HepG2 (cell line): ENCODE results near the gene TMEM131. TPM values are rescaled to one million over a fixed set of nuclear protein-coding genes. Genes with fewer than 3 reads are reported as not detected.

Experiments
- ATAC-seq: fragments of 200-7000 bp; cut with Tn5 transposase; 3 replicates; pipeline ENCODE4 v1.9.1; 2020; ENCODE audit warnings: mild to moderate bottlenecking, moderate library complexity
- BruUV-seq: library from RNA; stranded (reverse); fragments of 400-500 nt; replicated peaks from 2 replicates; lab custom pipeline; 2021; lab: Mats Ljungman, UMichigan
- CTCF ChIA-PET: fragments of 300-600 bp; formaldehyde crosslinking; extraction: SDS; loops from one replicate; lab custom pipeline; 2021; ENCODE audit warnings: low total read pairs, inconsistent platforms, low intra/inter-chr PET ratio; lab: Yijun Ruan, JAX
- POLR2A ChIA-PET: fragments of 350-600 bp; sonication (Branson Sonifier 250); formaldehyde crosslinking; loops from one replicate; lab custom pipeline; 2020; ENCODE audit warnings: antibody characterized with exemption, inconsistent platforms; lab: Yijun Ruan, JAX
- DNase-seq: peaks from one replicate; pipeline ENCODE4 v3.0.0-alpha.2; 2015; ENCODE audit warnings: low spot score
- FAIRE-seq: peaks from 3 replicates; lab custom pipeline; 2011; peaks lifted over from hg19 to GRCh38; lab: Jason Lieb, UNC
- H2AFZ ChIP-seq: one replicate; pipeline ENCODE4 v1.6.1; 2011; ENCODE audit warnings: low read length, inconsistent platforms
- H3K27ac ChIP-seq: fragments of 300-600 bp; 3 replicates; pipeline ENCODE4 v1.8.0; 2011; ENCODE audit warnings: mixed run types, mild to moderate bottlenecking, mixed read lengths, low read length, inconsistent platforms; ENCODE audit not compliant: insufficient read depth; ENCODE audit errors: extremely low read length
- H3K27me3 ChIP-seq, 2 experiments: fragments of 200-600 bp in 1 of 2; 2 replicates in 1 of 2; 3 replicates in 1 of 2; pipeline versions ENCODE4 v1.6.0 to v1.8.0; 2011; ENCODE audit warnings: low read length in 2 of 2, mild to moderate bottlenecking in 2 of 2, moderate library complexity in 2 of 2, inconsistent platforms in 1 of 2; ENCODE audit not compliant: insufficient read depth in 2 of 2, control insufficient read depth in 1 of 2
- H3K36me3 ChIP-seq, 2 experiments: fragments of 200-600 bp in 1 of 2; replicated peaks in 1 of 2; 2 replicates in 1 of 2; 3 replicates in 1 of 2; pipeline versions ENCODE4 v1.5.1 to v1.8.0; 2011; ENCODE audit warnings: low read length in 2 of 2, inconsistent platforms in 1 of 2; ENCODE audit not compliant: insufficient read depth in 2 of 2, control insufficient read depth in 1 of 2
- H3K4me1 ChIP-seq: 2 replicates; pipeline ENCODE4 v1.5.1; 2012; ENCODE audit warnings: low read length, inconsistent platforms; ENCODE audit not compliant: insufficient read depth
- H3K4me2 ChIP-seq: 2 replicates; pipeline ENCODE4 v1.6.0; 2011; ENCODE audit warnings: low read depth, low read length, inconsistent platforms
- H3K4me3 ChIP-seq, 3 experiments: fragments of 200-600 bp in 1 of 3; sonication (generic), shearing (Covaris generic) in 1 of 3; replicated peaks in 1 of 3; 2 replicates each; pipeline ENCODE4 v1.5.1; 2011 to 2016; ENCODE audit warnings: low read length in 3 of 3, inconsistent platforms in 2 of 3, low read depth in 2 of 3, mild to moderate bottlenecking in 2 of 3, control low read depth in 1 of 3, mixed read lengths in 1 of 3; ENCODE audit not compliant: insufficient read depth in 1 of 3
- H3K79me2 ChIP-seq: one replicate; pipeline ENCODE4 v1.6.1; 2011; ENCODE audit warnings: low read length, inconsistent platforms; ENCODE audit not compliant: insufficient read depth
- H3K9ac ChIP-seq: 2 replicates; pipeline ENCODE4 v1.6.0; 2011; ENCODE audit warnings: mild to moderate bottlenecking, low read depth, low read length, inconsistent platforms; ENCODE audit not compliant: insufficient read depth
- H3K9me3 ChIP-seq: 2 replicates; pipeline ENCODE4 v1.5.1; 2012; ENCODE audit warnings: mild to moderate bottlenecking, low read length
- H4K20me1 ChIP-seq: 2 replicates; pipeline ENCODE4 v1.6.0; 2011; ENCODE audit warnings: inconsistent platforms, mild to moderate bottlenecking, low read length, moderate library complexity; ENCODE audit not compliant: insufficient read depth
- GTF2F1 ChIP-seq: fragments of 150-350 bp; IDR thresholded peaks from 2 replicates; pipeline ENCODE4 v1.6.1; 2014; ENCODE audit warnings: low read length
- KDM5B ChIP-seq: sonication (generic); formaldehyde crosslinking; IDR thresholded peaks from 2 replicates; pipeline ENCODE4 v1.4.0; 2020; ENCODE audit warnings: missing genetic modification reagents, mild to moderate bottlenecking, borderline replicate concordance
- MAFK ChIP-seq, 2 experiments: IDR thresholded peaks in 1 of 2; conservative IDR thresholded peaks in 1 of 2; 2 replicates each; pipeline ENCODE4 v1.6.1; 2011; ENCODE audit warnings: improper control_type of control experiment in 2 of 2, low read length in 2 of 2
- MNT ChIP-seq: fragments of 450-650 bp; IDR thresholded peaks from 2 replicates; pipeline ENCODE4 v1.6.1; 2016
- WGBS: methylation state at CpG from one replicate; pipeline ENCODE4 v1.1.6; 2017; ENCODE audit warnings: low lambda C conversion rate; 5-methylcytosine and 5-hydroxymethylcytosine counted together
- in situ Hi-C: cut with HindIII; loops from 2 replicates; pipeline ENCODE4 v1.10.0; 2017; ENCODE audit warnings: low pct_unique_long_range_greater_than_20kb; ENCODE audit not compliant: extremely low pct_ligation_motif_present
- intact Hi-C: fragments of 100-400 bp; cut with micrococcal nuclease; formaldehyde crosslinking; loops from one replicate; pipeline ENCODE4 v1.10.0; 2022; ENCODE audit not compliant: unreplicated experiment
- polyA plus RNA-seq, 8 experiments: library from polyadenylated mRNA; depleted of rRNA in 3 of 8; stranded (reverse) in 7 of 8; unstranded in 1 of 8; fragments of >200 nt; fragmentation: Illumina TruSeq in 4 of 8; extraction: Trizol in 4 of 8; gene quantifications; 2 replicates each; pipeline versions ENCODE4 v1.2.1 to v1.2.3, GENCODE V29; 2011 to 2016; ENCODE audit warnings: low read depth in 4 of 8, missing spikeins in 1 of 8, mixed read lengths in 1 of 8; ENCODE audit not compliant: insufficient read depth in 1 of 8
- total RNA-seq, 5 experiments: library from RNA; depleted of rRNA; stranded (reverse); fragments of >200 nt; fragmentation: Illumina TruSeq; extraction: Trizol; gene quantifications; 2 replicates each; pipeline ENCODE4 v1.2.3, GENCODE V29; 2016; ENCODE audit warnings: low read depth in 1 of 5

Gene TMEM131
- total and polyA plus RNA-seq, 2 of the 13 experiments (the other 11 are each of a cell fraction or from before 2014, with no cell fraction given), result 17.9 to 19.5 TPM

GRCh38 chr2:97708048-97708380 is 287.7 kb downstream of the TMEM131 start:
- in situ Hi-C loops, result loop anchor here (10.0 kb wide), 1 partner anchor 677 kb away; no protein-coding TSS in a partner anchor
- Histone ChIP-seq H2AFZ (no peak overlapping the region), H3K9ac (no peak overlapping the region), H3K4me3 (no peak overlapping the region), H3K9me3 (no peaks in the 10 kb centered on the region), H3K27ac (no peak overlapping the region), H3K4me1 (peaks cover 13% of the 10 kb centered on the region), H4K20me1 (no peaks in the 10 kb centered on the region), H3K4me2 (no peak overlapping the region)
- ATAC-seq, result no peak
- intact Hi-C loops, result no loop called here
- POLR2A ChIA-PET, result no interaction called here
- TF ChIP-seq MNT (peak; percentile 80), KDM5B (CRISPR knock-in tag) (no peak)
- TF ChIP-seq, all 625 proteins: peak for 1
- 48% methylated on average over 4 of the region's 4 CpGs for WGBS
- DNase-seq (no peak), FAIRE-seq (no peak)
- no TSS peak for BruUV-seq
- Histone ChIP-seq H3K36me3 (no peaks in the 10 kb centered on the region), H3K79me2 (no peaks in the 10 kb centered on the region), H3K27me3 (peaks cover 4 to 18% of the 10 kb centered on the region in 2 experiments)
- CTCF ChIA-PET, result no interaction called here

GRCh38 chr2:97707362-97708047 is 288.2 kb downstream of the TMEM131 start:
- ChIA-PET CTCF (no interaction called here), POLR2A (no interaction called here)
- H3K36me3 ChIP-seq, result no peaks in the 10 kb centered on the region
- 27% methylated on average over 10 of the region's 11 CpGs for WGBS
- TF ChIP-seq GTF2F1, result no peak
- peak; percentile 42 to 54; a peak in 2 of 4 replicates for TF ChIP-seq MAFK (conservative IDR thresholded peaks at IDR 0.05 in 1 of 2, IDR thresholded peaks at IDR 0.05 in 1 of 2; ENCODE audit: low read length in 2 of 2)
- H3K4me2 ChIP-seq, result no peak overlapping the region
- no peaks in the 10 kb centered on the region for H4K20me1 ChIP-seq
- no peak for FAIRE-seq
- no peak for DNase-seq
- peaks cover 4 to 16% of the 10 kb centered on the region in 2 experiments for H3K27me3 ChIP-seq
- H3K79me2 ChIP-seq, result no peaks in the 10 kb centered on the region
- no peaks in the 10 kb centered on the region for H3K9me3 ChIP-seq
- no TSS peak for BruUV-seq
- H3K9ac ChIP-seq, result no peak overlapping the region
- intact Hi-C loops, result no loop called here
- in situ Hi-C loops, result loop anchor here (10.0 kb wide), 1 partner anchor 677 kb away; no protein-coding TSS in a partner anchor
- ATAC-seq, result peak; percentile 7; the same call in 1 of the 3 replicates
- no peak overlapping the region for H3K4me3 ChIP-seq
- no peak overlapping the region for H2AFZ ChIP-seq
- H3K27ac ChIP-seq, result no peak overlapping the region
- peaks cover 10% of the 10 kb centered on the region for H3K4me1 ChIP-seq
